Measurements from ENCODE around the gene DOCK10.

Gene DOCK10

GRCh38 chr2:224881846-224882245 is 160.4 kb downstream of the DOCK10 start:
- no peak for DNase-seq (ENCODE audit: low read depth)

- DNase-seq (ENCODE audit: low read depth) = no peak
Observed at GRCh38 chr2:224876522-224876921, 165.7 kb downstream of the DOCK10 start.

DNA sequence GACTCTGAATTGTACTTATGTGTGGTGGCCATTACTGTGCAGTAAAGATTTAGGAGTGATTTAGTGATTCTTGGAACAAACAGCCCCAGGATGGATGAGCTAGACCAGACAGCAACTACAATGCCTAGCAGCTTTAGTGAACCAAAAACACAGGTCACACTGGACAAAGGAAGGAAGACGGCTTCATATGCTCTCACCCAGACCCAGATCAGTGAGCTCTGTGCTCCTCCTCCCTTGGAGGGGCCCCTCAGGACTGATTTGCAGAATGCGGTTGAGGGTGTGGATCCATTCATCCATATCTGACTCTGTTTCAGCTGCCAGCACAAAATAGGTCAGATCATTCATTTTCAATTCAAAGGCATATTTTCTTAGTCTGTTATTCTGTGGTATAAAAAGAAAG is 166.4 kb downstream of the DOCK10 start:
- DNase-seq (ENCODE audit: low read depth) = no peak

GRCh38 chr2:224875153-224875552 is 167.1 kb downstream of the DOCK10 start:
- no peak for DNase-seq (ENCODE audit: low read depth)

DNA sequence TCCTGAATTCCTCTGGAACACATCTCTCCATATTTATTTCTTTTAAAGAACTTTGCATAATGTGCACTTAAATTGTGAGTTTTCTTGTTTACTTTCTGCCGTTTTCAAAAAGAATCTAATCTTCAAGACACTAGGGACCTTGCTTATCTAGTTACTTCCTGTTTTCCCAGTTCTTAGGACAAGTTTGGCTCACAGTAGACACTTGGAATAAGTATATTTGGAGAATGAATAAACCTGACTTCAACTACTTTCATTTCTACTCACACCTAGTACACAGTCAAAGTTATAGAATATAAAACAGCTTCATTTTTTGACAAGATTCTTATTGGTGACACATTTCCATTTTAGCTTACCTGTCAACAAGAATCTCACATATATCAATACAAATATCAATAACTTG is 170.5 kb downstream of the DOCK10 start:
- DNase-seq (ENCODE audit: low read depth) = no peak

GRCh38 chr2:224870341-224870740 is 171.9 kb downstream of the DOCK10 start:
- DNase-seq (ENCODE audit: low read depth) = no peak

DNA sequence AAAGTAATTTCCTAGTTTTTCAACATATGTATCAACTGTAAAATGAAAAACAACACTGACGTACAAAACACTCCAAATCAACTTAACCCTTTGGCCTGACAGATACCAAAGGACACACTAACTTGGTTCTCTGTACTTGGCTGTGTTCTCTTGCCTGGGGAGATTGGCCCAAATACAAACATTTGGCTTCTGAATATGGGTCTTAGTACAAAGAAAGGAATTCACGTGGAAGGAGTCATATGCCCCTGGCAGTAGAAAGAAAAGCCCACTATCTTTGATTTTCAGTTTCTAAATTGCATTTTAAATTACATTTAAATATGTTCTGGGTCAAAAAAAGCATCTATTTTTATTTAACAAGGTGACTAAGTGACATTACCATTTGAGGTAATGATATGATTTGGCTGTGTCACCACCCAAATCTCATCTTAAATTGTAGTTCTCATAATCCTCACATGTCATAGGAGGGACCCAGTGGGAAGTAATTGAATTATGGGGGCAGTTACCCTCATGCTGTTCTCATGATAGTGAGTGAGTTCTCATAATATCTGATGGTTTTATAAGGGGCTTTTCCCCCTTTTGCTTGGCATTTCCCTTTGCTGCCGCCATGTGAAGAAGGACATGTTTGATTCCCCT is 172.6 kb downstream of the DOCK10 start:
- DNase-seq (ENCODE audit: low read depth) = no peak

GRCh38 chr2:224865016-224865415 is 177.3 kb downstream of the DOCK10 start:
- DNase-seq (ENCODE audit: low read depth) = no peak

DNA sequence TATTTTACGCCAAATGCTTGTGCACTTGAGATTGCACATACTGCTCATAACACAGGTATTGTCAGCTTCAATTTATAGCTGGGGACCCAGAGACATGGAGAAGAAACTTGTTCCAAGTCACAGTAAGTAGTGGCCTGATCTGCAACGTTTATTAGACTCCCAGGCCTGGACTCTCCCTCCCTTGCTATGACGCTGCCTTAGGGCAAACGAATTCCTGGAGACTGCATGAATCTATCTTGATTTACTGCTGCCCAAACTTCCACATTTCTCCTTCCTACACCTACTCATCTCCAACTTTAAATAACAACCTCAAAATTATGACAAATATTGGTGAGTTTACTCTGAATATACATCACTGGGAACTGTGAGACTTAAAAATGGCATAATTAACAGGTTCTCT is 181.0 kb downstream of the DOCK10 start:
- no peak for DNase-seq (ENCODE audit: low read depth)

DNA sequence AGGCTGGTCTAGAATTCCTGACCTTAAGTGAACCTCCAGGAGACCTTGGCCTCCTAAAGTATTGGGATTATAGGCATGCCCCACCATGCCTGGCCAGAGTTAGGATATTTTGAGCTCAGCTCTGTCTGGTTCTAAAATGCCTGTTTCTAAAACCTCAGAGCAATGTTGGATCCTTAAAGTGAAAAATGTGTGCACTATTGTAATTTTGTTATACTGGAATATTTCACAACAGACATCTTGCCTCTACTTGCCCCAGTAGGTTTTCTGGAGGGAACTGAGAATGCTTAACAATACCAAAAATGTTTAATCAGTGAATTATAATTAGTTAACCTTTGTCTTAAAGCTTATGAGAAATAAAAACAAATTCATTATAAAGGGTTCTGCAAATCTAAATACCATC is 181.5 kb downstream of the DOCK10 start:
- DNase-seq (ENCODE audit: low read depth) = no peak

DNA sequence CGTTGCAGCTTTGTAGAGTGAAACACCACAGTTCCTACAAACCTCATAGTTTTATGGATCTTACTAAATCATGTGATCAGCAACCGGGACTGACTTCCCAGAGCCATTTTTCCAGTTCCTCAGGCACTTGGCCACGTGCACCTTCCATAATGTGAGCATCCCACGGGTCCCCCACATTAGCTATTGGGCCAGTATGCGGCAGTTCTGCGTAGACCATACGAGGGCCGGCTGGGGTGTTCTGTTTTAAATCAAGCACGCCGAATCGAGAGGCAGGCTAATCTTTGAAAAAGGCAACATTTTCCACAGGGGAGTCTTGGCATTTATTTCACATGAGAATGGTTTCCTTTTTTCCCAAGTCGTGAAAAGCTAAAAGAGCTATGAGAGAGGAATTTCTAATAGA is 190.5 kb downstream of the DOCK10 start:
- DNase-seq (ENCODE audit: low read depth) = no peak

DNA sequence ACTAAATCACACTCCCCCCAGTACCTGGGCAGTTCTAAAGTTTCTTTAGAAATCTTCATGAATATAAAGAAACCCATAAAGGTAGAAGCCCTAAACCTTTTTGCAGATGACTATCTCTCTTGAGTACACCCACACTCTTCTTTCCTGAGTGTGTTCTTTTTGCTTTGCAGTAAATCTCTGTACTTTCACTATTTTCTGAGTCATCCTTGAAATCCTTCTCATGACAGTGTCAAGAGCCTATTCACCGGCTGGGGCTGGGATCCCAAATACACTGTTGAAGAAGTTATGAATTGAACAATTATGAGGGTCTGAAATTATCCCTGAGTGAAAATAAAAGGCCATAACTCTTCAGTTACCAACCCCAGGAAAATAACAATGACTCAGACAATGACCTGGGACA is 192.2 kb downstream of the DOCK10 start:
- no peak for DNase-seq (ENCODE audit: low read depth)

DNA sequence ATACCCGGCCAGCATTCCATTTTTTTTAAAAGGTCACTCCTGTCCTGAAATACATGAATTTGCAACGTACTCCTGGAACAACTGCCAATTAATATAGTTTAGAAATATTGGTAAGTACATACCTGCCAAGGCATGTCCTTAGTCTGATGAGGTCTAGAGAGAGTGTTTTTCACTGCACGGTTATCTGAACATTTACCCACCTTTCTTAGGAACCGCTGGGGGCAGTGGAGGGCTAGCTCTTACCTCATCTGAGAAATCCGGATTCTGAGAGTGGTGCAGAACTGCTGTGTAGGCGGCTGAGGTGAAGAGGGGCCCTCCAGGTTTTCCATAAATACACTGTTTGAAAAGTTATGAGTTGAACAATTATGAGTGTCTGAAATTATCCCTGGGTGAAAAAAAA is 193.0 kb downstream of the DOCK10 start:
- no peak for DNase-seq (ENCODE audit: low read depth)

GRCh38 chr2:224847961-224848850 is 194.1 kb downstream of the DOCK10 start:
- no peak for DNase-seq (ENCODE audit: low read depth)

DNA sequence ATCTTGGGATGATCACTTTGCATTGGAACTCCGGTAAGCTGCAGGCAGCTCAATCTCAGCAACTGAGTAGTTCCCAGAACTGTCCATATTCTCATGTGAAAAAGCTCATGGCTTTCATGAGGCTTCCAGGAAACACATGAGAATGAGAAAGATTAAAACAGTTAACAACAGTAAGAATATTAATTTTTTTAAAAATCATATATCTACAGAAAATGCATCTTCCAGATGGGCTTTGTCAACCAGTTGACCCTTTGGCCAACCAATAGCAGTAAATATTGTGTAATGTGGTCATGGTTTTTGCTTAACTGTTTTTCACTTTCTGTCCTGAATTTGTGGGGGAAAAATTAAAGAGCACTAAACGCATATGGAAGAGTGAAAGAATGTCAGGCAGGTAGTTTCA is 194.9 kb downstream of the DOCK10 start:
- DNase-seq (ENCODE audit: low read depth) = no peak

GRCh38 chr2:224846686-224847085 is 195.6 kb downstream of the DOCK10 start:
- DNase-seq (ENCODE audit: low read depth) = no peak

- DNase-seq (ENCODE audit: low read depth) = no peak
Observed at GRCh38 chr2:224846161-224846560, 196.1 kb downstream of the DOCK10 start.

- no peak for DNase-seq (ENCODE audit: low read depth)
Observed at GRCh38 chr2:224843141-224843540, 199.1 kb downstream of the DOCK10 start.

DNA sequence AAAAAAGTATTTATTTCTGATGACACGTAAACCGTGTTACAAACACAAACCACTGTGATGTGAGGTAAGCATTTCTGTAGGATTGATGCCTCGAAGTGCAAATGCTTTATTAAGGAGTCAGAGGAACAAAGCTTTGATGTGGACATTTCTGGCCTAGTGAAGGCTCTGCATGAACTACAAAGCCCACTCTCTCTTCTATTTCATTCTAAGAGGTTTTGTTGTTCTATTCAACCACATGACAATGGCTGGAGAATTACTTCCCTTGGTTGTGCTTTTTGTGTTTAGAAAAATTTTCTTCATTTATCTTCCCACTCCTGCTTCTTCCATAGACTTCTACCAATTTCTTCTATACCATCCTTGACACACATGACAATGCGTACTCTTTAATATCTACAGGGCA is 200.4 kb downstream of the DOCK10 start:
- no peak for DNase-seq (ENCODE audit: low read depth)

- DNase-seq (ENCODE audit: low read depth) = no peak
Observed at GRCh38 chr2:224838335-224838734, 203.9 kb downstream of the DOCK10 start.

- no peak for DNase-seq (ENCODE audit: low read depth)
Observed at GRCh38 chr2:224837558-224837957, 204.7 kb downstream of the DOCK10 start.

DNA sequence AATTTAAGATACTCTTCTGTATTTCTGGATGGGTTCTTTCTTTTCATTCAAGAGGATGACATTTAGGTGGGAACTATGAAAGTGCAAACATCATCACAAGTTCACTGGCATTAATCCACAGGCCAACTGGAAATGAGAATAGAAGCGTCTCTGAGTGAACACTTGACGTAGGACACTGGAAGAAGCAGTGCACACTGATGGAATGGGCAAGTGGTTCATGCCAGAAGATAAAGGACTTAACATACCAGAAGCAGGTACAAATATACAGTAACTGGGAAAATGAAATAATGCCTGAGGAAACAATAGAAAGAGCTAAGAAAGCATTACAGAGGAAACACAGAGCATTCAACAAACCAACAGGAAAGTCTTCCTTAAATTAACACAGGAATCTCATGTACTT is 205.2 kb downstream of the DOCK10 start:
- DNase-seq (ENCODE audit: low read depth) = no peak

GRCh38 chr2:224836263-224836662 is 206.0 kb downstream of the DOCK10 start:
- no peak for DNase-seq (ENCODE audit: low read depth)

GRCh38 chr2:224835405-224835804 is 206.9 kb downstream of the DOCK10 start:
- no peak for DNase-seq (ENCODE audit: low read depth)
